Measurements from ENCODE around the gene FOXP1.

FOXP1 gene

GRCh38 chr3:71037775-71038174, 545.8 kb downstream of the FOXP1 start:
- Histone ChIP-seq H3K79me2 (ENCODE audit: control insufficient read depth, insufficient read depth, low read length, poor library complexity) (no peaks in the 10 kb centered on the region), H3K18ac (ENCODE audit: low read length) (no peak overlapping the region), H3K4ac (ENCODE audit: low read depth, low read length) (no peak overlapping the region), H4K91ac (ENCODE audit: low read depth, low read length) (no peak overlapping the region), H3K4me3 (ENCODE audit: low read depth, low read length) (no peak overlapping the region), H3K23ac (ENCODE audit: low read length) (no peak overlapping the region), H3K9me3 (ENCODE audit: insufficient read depth, low read depth, low read length) (no peaks in the 10 kb centered on the region), H4K12ac (ENCODE audit: low read depth, low read length) (no peak overlapping the region), H2AK5ac (ENCODE audit: low read length) (no peak overlapping the region), H3K79me1 (ENCODE audit: low read length) (peaks cover 2% of the 10 kb centered on the region), H4K8ac (ENCODE audit: low read depth, low read length) (no peak overlapping the region), H3K9ac (ENCODE audit: low read length) (no peak overlapping the region), H3K4me1 (ENCODE audit: control insufficient read depth in 1 of 2, insufficient read depth in 2 of 2, low read length in 2 of 2) (peaks cover 11 to 18% of the 10 kb centered on the region in 2 experiments), H3K36me3 (ENCODE audit: control insufficient read depth in 1 of 2, insufficient read depth in 2 of 2, low read length in 2 of 2) (peaks cover 0 to 1% of the 10 kb centered on the region in 2 experiments), H3K4me2 (ENCODE audit: low read length) (no peak overlapping the region), H2BK12ac (ENCODE audit: low read length) (no peak overlapping the region), H3K27me3 (ENCODE audit: insufficient read depth, low read length) (no peaks in the 10 kb centered on the region), H3K14ac (ENCODE audit: low read length) (no peak overlapping the region), H3K27ac (ENCODE audit: low read depth, low read length) (no peak overlapping the region), H2BK5ac (ENCODE audit: low read depth, low read length, poor library complexity) (no peak overlapping the region), H2AFZ (ENCODE audit: insufficient read depth, low read length, poor library complexity) (no peak overlapping the region), H2BK120ac (ENCODE audit: insufficient read depth, low read length, poor library complexity) (no peak overlapping the region)
- DNase-seq, result no peak
- WGBS (ENCODE audit: extremely low coverage, insufficient coverage, insufficient read length), result no CpG with 5 or more reads among the region's 7 CpGs

GRCh38 chr3:71035886-71036285, 547.6 kb downstream of the FOXP1 start:
- no peak for DNase-seq
- H3K23ac ChIP-seq (ENCODE audit: low read length), result no peak overlapping the region
- H3K27ac ChIP-seq (ENCODE audit: low read depth, low read length), result no peak overlapping the region
- no peak overlapping the region for H3K18ac ChIP-seq (ENCODE audit: low read length)
- no peaks in the 10 kb centered on the region for H3K79me2 ChIP-seq (ENCODE audit: control insufficient read depth, insufficient read depth, low read length, poor library complexity)
- H3K9me3 ChIP-seq (ENCODE audit: insufficient read depth, low read depth, low read length), result no peaks in the 10 kb centered on the region
- no peak overlapping the region for H4K8ac ChIP-seq (ENCODE audit: low read depth, low read length)
- WGBS (ENCODE audit: extremely low coverage, insufficient coverage, insufficient read length), result no CpG with 5 or more reads among the region's 5 CpGs
- no peak overlapping the region for H4K91ac ChIP-seq (ENCODE audit: low read depth, low read length)
- peaks cover 2% of the 10 kb centered on the region for H3K79me1 ChIP-seq (ENCODE audit: low read length)
- no peak overlapping the region for H3K14ac ChIP-seq (ENCODE audit: low read length)
- H4K12ac ChIP-seq (ENCODE audit: low read depth, low read length), result no peak overlapping the region
- no peak overlapping the region for H2BK12ac ChIP-seq (ENCODE audit: low read length)
- no peak overlapping the region for H3K9ac ChIP-seq (ENCODE audit: low read length)
- peaks cover 11 to 20% of the 10 kb centered on the region in 2 experiments for H3K4me1 ChIP-seq (ENCODE audit: control insufficient read depth in 1 of 2, insufficient read depth in 2 of 2, low read length in 2 of 2)
- no peak overlapping the region for H3K4me3 ChIP-seq (ENCODE audit: low read depth, low read length)
- no peak overlapping the region for H2BK5ac ChIP-seq (ENCODE audit: low read depth, low read length, poor library complexity)
- H2AFZ ChIP-seq (ENCODE audit: insufficient read depth, low read length, poor library complexity), result no peak overlapping the region
- H2AK5ac ChIP-seq (ENCODE audit: low read length), result no peak overlapping the region
- H3K4me2 ChIP-seq (ENCODE audit: low read length), result no peak overlapping the region
- H3K27me3 ChIP-seq (ENCODE audit: insufficient read depth, low read length), result no peaks in the 10 kb centered on the region
- H3K36me3 ChIP-seq (ENCODE audit: control insufficient read depth in 1 of 2, insufficient read depth in 2 of 2, low read length in 2 of 2), result peaks cover 0 to 1% of the 10 kb centered on the region in 2 experiments
- H3K4ac ChIP-seq (ENCODE audit: low read depth, low read length), result no peak overlapping the region
- no peak overlapping the region for H2BK120ac ChIP-seq (ENCODE audit: insufficient read depth, low read length, poor library complexity)

GRCh38 chr3:71035314-71035713, 548.2 kb downstream of the FOXP1 start:
- Histone ChIP-seq H3K9me3 (ENCODE audit: insufficient read depth, low read depth, low read length) (no peaks in the 10 kb centered on the region), H2AK5ac (ENCODE audit: low read length) (no peak overlapping the region), H3K79me1 (ENCODE audit: low read length) (peaks cover 2% of the 10 kb centered on the region), H3K9ac (ENCODE audit: low read length) (no peak overlapping the region), H3K4me2 (ENCODE audit: low read length) (no peak overlapping the region), H3K18ac (ENCODE audit: low read length) (no peak overlapping the region), H2BK12ac (ENCODE audit: low read length) (no peak overlapping the region), H2BK5ac (ENCODE audit: low read depth, low read length, poor library complexity) (no peak overlapping the region), H2BK120ac (ENCODE audit: insufficient read depth, low read length, poor library complexity) (no peak overlapping the region), H3K36me3 (ENCODE audit: control insufficient read depth in 1 of 2, insufficient read depth in 2 of 2, low read length in 2 of 2) (no peaks in the 10 kb centered on the region), H3K14ac (ENCODE audit: low read length) (no peak overlapping the region), H4K91ac (ENCODE audit: low read depth, low read length) (no peak overlapping the region), H3K23ac (ENCODE audit: low read length) (no peak overlapping the region), H4K12ac (ENCODE audit: low read depth, low read length) (no peak overlapping the region), H3K27ac (ENCODE audit: low read depth, low read length) (peak overlapping the region; percentile 45), H3K4me1 (ENCODE audit: control insufficient read depth in 1 of 2, insufficient read depth in 2 of 2, low read length in 2 of 2) (peaks cover 11 to 20% of the 10 kb centered on the region in 2 experiments), H4K8ac (ENCODE audit: low read depth, low read length) (no peak overlapping the region), H3K4me3 (ENCODE audit: low read depth, low read length) (no peak overlapping the region), H3K27me3 (ENCODE audit: insufficient read depth, low read length) (no peaks in the 10 kb centered on the region), H3K79me2 (ENCODE audit: control insufficient read depth, insufficient read depth, low read length, poor library complexity) (no peaks in the 10 kb centered on the region), H3K4ac (ENCODE audit: low read depth, low read length) (no peak overlapping the region), H2AFZ (ENCODE audit: insufficient read depth, low read length, poor library complexity) (no peak overlapping the region)
- no CpG with 5 or more reads among the region's 5 CpGs for WGBS (ENCODE audit: extremely low coverage, insufficient coverage, insufficient read length)
- no peak for DNase-seq

GRCh38 chr3:71033681-71034220, 549.8 kb downstream of the FOXP1 start:
- no CpG with 5 or more reads among the region's 9 CpGs for WGBS (ENCODE audit: extremely low coverage, insufficient coverage, insufficient read length)
- H2BK5ac ChIP-seq (ENCODE audit: low read depth, low read length, poor library complexity), result peak overlapping the region; percentile 6
- H3K4me3 ChIP-seq (ENCODE audit: low read depth, low read length), result no peak overlapping the region
- no peak overlapping the region for H2AK5ac ChIP-seq (ENCODE audit: low read length)
- H3K9me3 ChIP-seq (ENCODE audit: insufficient read depth, low read depth, low read length), result no peaks in the 10 kb centered on the region
- no peaks in the 10 kb centered on the region for H3K27me3 ChIP-seq (ENCODE audit: insufficient read depth, low read length)
- peaks cover 2% of the 10 kb centered on the region for H3K79me1 ChIP-seq (ENCODE audit: low read length)
- H3K4me1 ChIP-seq (ENCODE audit: control insufficient read depth in 1 of 2, insufficient read depth in 2 of 2, low read length in 2 of 2), result peaks cover 11 to 20% of the 10 kb centered on the region in 2 experiments
- H4K91ac ChIP-seq (ENCODE audit: low read depth, low read length), result no peak overlapping the region
- no peaks in the 10 kb centered on the region for H3K79me2 ChIP-seq (ENCODE audit: control insufficient read depth, insufficient read depth, low read length, poor library complexity)
- H3K14ac ChIP-seq (ENCODE audit: low read length), result no peak overlapping the region
- no peak overlapping the region for H3K4me2 ChIP-seq (ENCODE audit: low read length)
- H3K9ac ChIP-seq (ENCODE audit: low read length), result no peak overlapping the region
- no peak overlapping the region for H2AFZ ChIP-seq (ENCODE audit: insufficient read depth, low read length, poor library complexity)
- DNase-seq, result no peak
- peak overlapping the region; percentile 51 for H2BK12ac ChIP-seq (ENCODE audit: low read length)
- no peak overlapping the region for H4K8ac ChIP-seq (ENCODE audit: low read depth, low read length)
- no peak overlapping the region for H3K18ac ChIP-seq (ENCODE audit: low read length)
- H2BK120ac ChIP-seq (ENCODE audit: insufficient read depth, low read length, poor library complexity), result no peak overlapping the region
- H3K36me3 ChIP-seq (ENCODE audit: control insufficient read depth in 1 of 2, insufficient read depth in 2 of 2, low read length in 2 of 2), result no peaks in the 10 kb centered on the region
- H3K27ac ChIP-seq (ENCODE audit: low read depth, low read length), result peak overlapping the region; percentile 34
- no peak overlapping the region for H3K4ac ChIP-seq (ENCODE audit: low read depth, low read length)
- no peak overlapping the region for H3K23ac ChIP-seq (ENCODE audit: low read length)
- no peak overlapping the region for H4K12ac ChIP-seq (ENCODE audit: low read depth, low read length)

Data from trophoblast cell (in vitro differentiated cells and primary cell).